Measurements from ENCODE around the gene MST1.

The MST1 gene

GRCh38 chr3:49706456-49707112 lies 17.3 kb upstream of the MST1 start:
- DNase-seq (ENCODE audit: low read depth), result no peak
- no peak for TF ChIP-seq CTCF (IDR thresholded peaks at IDR 0.05; ENCODE audit: low read length, missing control alignments)

GRCh38 chr3:49705390-49705960 lies 16.2 kb upstream of the MST1 start:
- no peak for TF ChIP-seq CTCF (IDR thresholded peaks at IDR 0.05; ENCODE audit: low read length, missing control alignments)

More at GRCh38 chr3:49706456-49707112, 17.3 kb upstream of the MST1 start:
- no peak overlapping the region for H3K4me3 ChIP-seq (replicated peaks; ENCODE audit: low read depth, low read length)

GRCh38 chr3:49704629-49705028 lies 15.4 kb upstream of the MST1 start:
- no peak for DNase-seq (ENCODE audit: low read depth)
- no peak overlapping the region for H3K4me3 ChIP-seq (replicated peaks; ENCODE audit: low read depth, low read length)
- TF ChIP-seq CTCF (IDR thresholded peaks at IDR 0.05; ENCODE audit: low read length, missing control alignments), result no peak

More at GRCh38 chr3:49705390-49705960, 16.2 kb upstream of the MST1 start:
- DNase-seq (ENCODE audit: low read depth), result no peak
- H3K4me3 ChIP-seq (replicated peaks; ENCODE audit: low read depth, low read length), result no peak overlapping the region

- no peak for TF ChIP-seq CTCF (IDR thresholded peaks at IDR 0.05; ENCODE audit: low read length, missing control alignments)
- no peak for DNase-seq (ENCODE audit: low read depth)
- no peak overlapping the region for H3K4me3 ChIP-seq (replicated peaks; ENCODE audit: low read depth, low read length)
Observed at GRCh38 chr3:49703956-49704355, 14.7 kb upstream of the MST1 start.

- H3K4me3 ChIP-seq (replicated peaks; ENCODE audit: low read depth, low read length), result no peak overlapping the region
- peak; percentile 74 for DNase-seq (ENCODE audit: low read depth)
- TF ChIP-seq CTCF (IDR thresholded peaks at IDR 0.05; ENCODE audit: low read length, missing control alignments), result peak; percentile 91
Observed at GRCh38 chr3:49703443-49703927, 14.2 kb upstream of the MST1 start.

- H3K4me3 ChIP-seq (replicated peaks; ENCODE audit: low read depth, low read length), result no peak overlapping the region
- no peak for TF ChIP-seq CTCF (IDR thresholded peaks at IDR 0.05; ENCODE audit: low read length, missing control alignments)
- DNase-seq (ENCODE audit: low read depth), result no peak
Observed at GRCh38 chr3:49702672-49703071, 13.4 kb upstream of the MST1 start.
